ENCODE results near the gene RAD51B.

RAD51B gene

GRCh38 chr14:68733086-68733914 is 913.7 kb downstream of the RAD51B start:
- no peak overlapping the region for H3K4me3 ChIP-seq (ENCODE audit: control insufficient read depth, low read depth, low read length)
- TF ChIP-seq CTCF (conservative IDR thresholded peaks at IDR 0.05; ENCODE audit: control insufficient read depth, insufficient read depth, low read depth, low read length), result no peak
- no peak for DNase-seq (ENCODE audit: low read depth)

- no peak overlapping the region for H3K4me3 ChIP-seq (ENCODE audit: control insufficient read depth, low read depth, low read length)
- no peak for DNase-seq (ENCODE audit: low read depth)
Observed at GRCh38 chr14:68734231-68734732, 914.7 kb downstream of the RAD51B start.

GRCh38 chr14:68735856-68736255 is 916.3 kb downstream of the RAD51B start:
- no peak for DNase-seq (ENCODE audit: low read depth)
- no peak overlapping the region for H3K4me3 ChIP-seq (ENCODE audit: control insufficient read depth, low read depth, low read length)
- no peak for TF ChIP-seq CTCF (conservative IDR thresholded peaks at IDR 0.05; ENCODE audit: control insufficient read depth, insufficient read depth, low read depth, low read length)

More at GRCh38 chr14:68734231-68734732, 914.7 kb downstream of the RAD51B start:
- no peak for TF ChIP-seq CTCF (conservative IDR thresholded peaks at IDR 0.05; ENCODE audit: control insufficient read depth, insufficient read depth, low read depth, low read length)

GRCh38 chr14:68736471-68736871 is 916.9 kb downstream of the RAD51B start:
- DNase-seq (ENCODE audit: low read depth), result no peak
- TF ChIP-seq CTCF (conservative IDR thresholded peaks at IDR 0.05; ENCODE audit: control insufficient read depth, insufficient read depth, low read depth, low read length), result no peak
- no peak overlapping the region for H3K4me3 ChIP-seq (ENCODE audit: control insufficient read depth, low read depth, low read length)

GRCh38 chr14:68737086-68737485 is 917.5 kb downstream of the RAD51B start:
- H3K4me3 ChIP-seq (ENCODE audit: control insufficient read depth, low read depth, low read length), result no peak overlapping the region
- no peak for TF ChIP-seq CTCF (conservative IDR thresholded peaks at IDR 0.05; ENCODE audit: control insufficient read depth, insufficient read depth, low read depth, low read length)
- DNase-seq (ENCODE audit: low read depth), result no peak

- TF ChIP-seq CTCF (conservative IDR thresholded peaks at IDR 0.05; ENCODE audit: control insufficient read depth, insufficient read depth, low read depth, low read length), result no peak
- no peak overlapping the region for H3K4me3 ChIP-seq (ENCODE audit: control insufficient read depth, low read depth, low read length)
- DNase-seq (ENCODE audit: low read depth), result no peak
Observed at GRCh38 chr14:68738559-68738958, 919.0 kb downstream of the RAD51B start.

All from fibroblast of mammary gland (primary cell).